GM11168 (cell line): ENCODE measurements around the gene GLB1L3.

ENCODE experiments used
- in situ Hi-C: fragments of 300-500 bp; cut with MboI; formaldehyde crosslinking; loops from one replicate; pipeline ENCODE4 v1.12.0; 2022; ENCODE audit warnings: low sequenced_read_pairs; ENCODE audit not compliant: unreplicated experiment

Gene GLB1L3

GRCh38 chr11:134275534-134276395, at the start of gene GLB1L3:
Gene GLB1L3 (plus strand): TSS chr11:134276379. CDS start chr11:134276741, 362 bp downstream.
- in situ Hi-C loops, result no loop called here

- in situ Hi-C loops, result no loop called here
Observed at GRCh38 chr11:134226806-134227325, 49.3 kb upstream of the GLB1L3 start.

DNA sequence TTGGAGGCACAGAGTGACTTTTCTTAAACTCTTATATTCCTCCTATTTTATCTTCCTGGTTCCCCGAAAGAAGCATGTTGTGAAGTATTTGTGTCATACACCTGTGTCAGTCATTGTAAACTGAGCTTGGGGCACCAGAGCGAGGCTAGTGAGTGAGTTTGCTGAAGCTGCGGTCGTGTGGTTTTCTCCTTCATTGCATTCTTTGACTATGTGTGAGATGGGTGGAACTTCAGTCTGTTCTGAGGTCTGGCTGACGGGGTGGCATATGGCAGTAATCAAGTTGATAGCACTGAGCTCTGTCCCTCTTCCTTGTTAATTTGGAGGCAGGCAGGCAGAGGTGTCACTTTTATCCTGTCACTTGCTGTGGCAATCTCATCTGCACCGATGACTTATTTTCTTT, 47.6 kb upstream of the GLB1L3 start:
- in situ Hi-C loops, result no loop called here

- in situ Hi-C loops, result no loop called here
Observed at GRCh38 chr11:134229126-134229790, 46.9 kb upstream of the GLB1L3 start.

DNA sequence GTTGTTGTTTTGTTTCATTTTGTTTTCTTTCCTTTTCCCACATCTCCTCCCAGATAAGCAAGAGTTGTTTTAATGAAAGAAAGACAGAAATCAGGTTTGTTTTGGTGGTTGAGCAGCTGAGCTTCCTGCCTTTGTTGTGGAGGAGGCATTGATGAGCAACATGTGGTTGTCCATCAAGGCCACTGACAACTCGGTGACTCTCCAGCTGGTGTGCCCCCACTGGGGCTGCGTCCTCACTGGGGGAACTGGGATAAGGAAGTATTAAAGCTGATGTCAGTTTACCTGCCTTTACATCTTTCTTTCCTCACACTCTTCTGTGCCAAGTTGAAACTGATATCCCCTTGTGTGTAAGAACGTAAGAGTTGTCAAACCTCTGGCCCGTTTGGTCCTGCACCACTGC, 45.8 kb upstream of the GLB1L3 start:
- in situ Hi-C loops, result no loop called here

DNA sequence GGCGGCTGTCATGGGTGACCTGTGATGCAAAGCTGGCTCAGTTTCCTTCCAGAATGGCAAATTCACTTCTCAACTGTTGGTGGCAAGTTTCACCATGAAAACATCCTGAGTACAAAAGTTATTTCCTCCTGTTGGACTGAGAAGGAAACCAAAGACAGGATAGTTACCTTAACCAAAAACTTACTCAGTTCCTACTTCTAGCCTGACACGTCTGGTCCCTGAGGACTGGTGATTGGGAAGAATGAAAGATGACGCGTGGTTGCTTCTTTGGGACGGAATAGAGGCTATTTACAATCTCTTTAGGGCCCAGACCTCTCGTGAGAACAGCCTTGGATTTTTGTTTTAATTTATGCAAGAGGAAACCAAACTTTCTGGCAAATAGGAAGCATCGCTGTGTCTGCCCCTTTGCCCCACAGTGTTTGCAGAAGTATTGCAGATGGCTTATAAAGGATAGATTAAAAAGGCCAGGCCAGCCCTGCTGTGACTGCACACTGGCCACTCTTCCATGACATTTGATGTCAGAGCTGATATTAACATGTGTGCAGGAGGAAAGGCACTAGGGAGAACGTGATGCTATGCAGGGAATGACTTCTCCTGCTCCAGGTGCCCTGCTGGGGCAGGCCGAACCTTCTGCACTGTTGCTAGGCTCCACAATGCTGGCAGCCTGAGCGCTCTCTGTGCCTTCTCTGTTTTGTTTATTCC, 44.1 kb upstream of the GLB1L3 start:
- in situ Hi-C loops, result no loop called here

GRCh38 chr11:134233729-134234179, 42.4 kb upstream of the GLB1L3 start:
- in situ Hi-C loops, result no loop called here

- in situ Hi-C loops, result no loop called here
Observed at GRCh38 chr11:134235399-134235798, 40.8 kb upstream of the GLB1L3 start.

GRCh38 chr11:134236834-134237556, 39.2 kb upstream of the GLB1L3 start:
- in situ Hi-C loops, result no loop called here

GRCh38 chr11:134237557-134237922, 38.6 kb upstream of the GLB1L3 start:
- in situ Hi-C loops, result no loop called here

DNA sequence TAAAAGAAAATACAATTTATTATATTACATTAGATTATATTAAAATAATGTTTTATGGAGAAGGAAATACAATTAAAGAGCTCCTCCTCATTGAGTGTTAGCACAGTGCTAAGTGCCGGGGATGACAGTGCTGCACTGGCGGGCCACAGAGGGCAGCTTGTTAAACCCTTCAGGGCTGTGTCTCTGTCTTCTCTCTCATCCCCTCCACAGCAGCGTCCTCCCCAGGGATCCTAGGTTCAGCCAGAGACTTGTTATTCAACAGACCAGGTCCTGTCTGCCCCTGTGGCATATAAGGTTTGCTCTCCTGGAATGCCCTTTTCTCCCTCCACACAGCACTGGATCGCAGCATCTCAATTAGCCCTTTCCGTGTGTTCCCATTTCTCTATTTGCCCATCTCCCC, 37.2 kb upstream of the GLB1L3 start:
- in situ Hi-C loops, result no loop called here

DNA sequence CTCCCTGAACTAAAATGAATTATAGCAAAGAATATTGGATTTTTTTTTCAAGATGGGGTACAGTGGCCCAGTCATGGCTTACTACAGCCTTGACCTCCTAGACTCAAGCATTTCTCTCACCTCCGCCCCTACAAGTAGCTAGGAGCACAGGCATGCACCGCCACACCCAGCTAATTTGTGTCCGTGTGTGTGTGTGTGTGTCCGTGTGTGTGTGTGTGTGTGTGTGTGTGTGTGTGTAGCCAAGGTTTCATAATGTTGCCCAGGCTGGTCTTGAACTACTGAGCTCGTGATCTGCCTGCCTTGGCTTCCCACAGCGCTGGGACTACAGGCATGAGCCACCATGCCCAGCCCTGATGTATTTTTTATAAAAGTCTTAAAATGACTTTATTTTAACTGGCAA, 35.6 kb upstream of the GLB1L3 start:
- in situ Hi-C loops, result no loop called here

GRCh38 chr11:134242376-134242775, 33.8 kb upstream of the GLB1L3 start:
- in situ Hi-C loops, result no loop called here

- in situ Hi-C loops, result no loop called here
Observed at GRCh38 chr11:134243913-134244312, 32.3 kb upstream of the GLB1L3 start.

GRCh38 chr11:134244593-134244992, 31.6 kb upstream of the GLB1L3 start:
- in situ Hi-C loops, result no loop called here

DNA sequence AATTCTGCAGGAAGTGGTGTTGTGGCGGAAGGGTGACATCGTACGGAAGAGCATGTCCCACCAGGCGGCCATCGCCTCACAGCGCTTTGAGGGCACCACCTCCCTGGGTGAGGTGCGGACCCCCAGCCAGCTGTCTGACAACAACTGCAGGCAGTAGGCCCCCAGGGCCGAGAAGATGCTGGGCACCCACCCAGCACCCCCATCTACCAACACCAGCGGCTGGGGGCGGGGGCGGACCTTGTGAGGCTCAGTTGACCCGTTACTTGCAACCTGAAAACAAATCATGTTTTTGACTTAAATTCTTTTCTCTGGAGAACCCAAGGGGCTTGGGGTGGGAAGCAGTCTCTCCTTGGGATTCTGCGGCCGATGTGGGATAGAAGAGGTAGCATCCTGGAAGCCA, 30.7 kb upstream of the GLB1L3 start:
- in situ Hi-C loops, result no loop called here

GRCh38 chr11:134246100-134246499, 30.1 kb upstream of the GLB1L3 start:
- in situ Hi-C loops, result no loop called here

DNA sequence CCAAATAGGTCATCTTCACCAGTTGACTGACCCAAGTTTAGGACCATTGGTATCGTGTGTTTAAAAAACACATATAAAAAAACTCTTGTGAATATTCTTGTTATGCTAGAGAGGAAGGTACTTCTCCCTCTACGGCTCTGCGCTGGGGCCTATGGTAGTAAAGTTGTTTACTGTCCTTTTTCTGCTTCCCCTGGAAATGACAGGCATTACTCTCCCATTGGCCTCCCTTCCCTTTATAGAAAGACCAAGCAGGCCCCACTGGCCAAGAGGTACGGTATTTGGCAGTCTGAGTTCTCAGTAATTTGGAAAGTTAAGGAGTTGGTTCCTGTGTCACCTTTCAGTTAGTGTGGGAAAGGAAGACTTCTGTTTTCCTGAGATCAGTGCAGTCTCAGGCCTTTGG, 29.5 kb upstream of the GLB1L3 start:
- in situ Hi-C loops, result no loop called here

DNA sequence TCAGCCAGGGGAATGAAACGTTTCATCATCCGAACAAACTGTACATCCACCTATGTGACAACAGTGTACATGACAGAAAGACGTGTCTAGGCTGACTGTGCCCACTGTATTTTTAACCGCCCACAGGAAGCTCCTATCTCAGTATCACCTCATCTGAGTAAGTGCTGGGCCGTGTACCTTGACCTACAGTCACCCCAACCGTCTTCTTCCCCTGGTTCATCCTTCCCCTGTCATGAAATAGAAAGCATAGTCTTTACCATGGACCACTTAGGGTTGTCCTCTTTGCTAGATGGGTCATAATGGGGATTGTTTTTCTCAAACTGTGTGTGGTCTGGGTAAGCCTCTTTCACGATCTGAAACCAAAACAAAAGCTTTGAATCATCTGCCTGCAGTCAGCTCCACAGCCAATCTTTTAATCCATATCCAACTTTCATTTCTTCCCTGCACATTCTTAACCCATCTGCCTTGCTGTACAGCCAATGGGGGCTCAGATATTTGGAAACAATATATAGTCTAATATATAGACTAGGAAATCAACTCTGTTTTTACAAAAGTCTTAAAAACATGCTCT, 27.2 kb upstream of the GLB1L3 start:
- in situ Hi-C loops, result no loop called here

DNA sequence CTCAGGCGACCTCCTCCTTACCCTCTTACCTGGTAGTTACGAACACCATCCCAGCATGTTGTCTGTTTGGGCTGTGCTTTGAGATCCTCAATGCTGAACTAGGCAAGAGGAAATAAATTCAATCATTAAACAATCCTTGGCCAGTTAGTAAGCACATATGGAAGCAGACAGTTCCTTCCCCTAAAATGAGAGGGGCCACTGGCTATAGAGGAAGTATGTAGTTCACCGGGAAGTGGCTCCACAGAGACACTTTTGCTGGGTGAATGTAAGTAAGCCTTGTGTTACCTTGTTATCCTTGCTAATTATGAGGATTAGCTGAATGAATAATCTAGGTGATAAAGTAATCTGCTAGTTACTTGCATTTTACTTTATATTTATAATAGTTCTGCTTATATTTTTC, 25.9 kb upstream of the GLB1L3 start:
- in situ Hi-C loops, result no loop called here
